CD4-positive, alpha-beta T cell treated with Interleukin-17A for 1 hour (primary cell): ENCODE results near the gene DACH1.

Experiments used
- DNase-seq: peaks from one replicate; pipeline ENCODE4 v3.0.0-alpha.2; 2020

DACH1 gene

GRCh38 chr13:71695662-71696061 is 171.3 kb downstream of the DACH1 start:
- no peak for DNase-seq

- DNase-seq: no peak
These were observed 181.9 kb downstream of the DACH1 start for GRCh38 chr13:71685072-71685471.

GRCh38 chr13:71681901-71682613 is 184.9 kb downstream of the DACH1 start:
- no peak for DNase-seq

GRCh38 chr13:71677124-71677523 is 189.9 kb downstream of the DACH1 start:
- DNase-seq: no peak

GRCh38 chr13:71672512-71672911 is 194.5 kb downstream of the DACH1 start:
- no peak for DNase-seq

- DNase-seq: no peak
These were observed 203.6 kb downstream of the DACH1 start for GRCh38 chr13:71663431-71663830.

- DNase-seq: no peak
These were observed 205.1 kb downstream of the DACH1 start for GRCh38 chr13:71661921-71662320.

GRCh38 chr13:71659404-71659803 is 207.6 kb downstream of the DACH1 start:
- DNase-seq: no peak

- no peak for DNase-seq
These were observed 221.5 kb downstream of the DACH1 start for GRCh38 chr13:71645467-71645866.

GRCh38 chr13:71644579-71644978 is 222.4 kb downstream of the DACH1 start:
- no peak for DNase-seq

- no peak for DNase-seq
These were observed 223.6 kb downstream of the DACH1 start for GRCh38 chr13:71643448-71643860.

GRCh38 chr13:71638751-71639150 is 228.3 kb downstream of the DACH1 start:
- no peak for DNase-seq

GRCh38 chr13:71634602-71635443 is 232.2 kb downstream of the DACH1 start:
- no peak for DNase-seq

GRCh38 chr13:71634182-71634581 is 232.8 kb downstream of the DACH1 start:
- DNase-seq: no peak

GRCh38 chr13:71632721-71633120 is 234.3 kb downstream of the DACH1 start:
- no peak for DNase-seq

GRCh38 chr13:71632206-71632605 is 234.8 kb downstream of the DACH1 start:
- no peak for DNase-seq

- no peak for DNase-seq
These were observed 237.8 kb downstream of the DACH1 start for GRCh38 chr13:71629167-71629566.

GRCh38 chr13:71626421-71627117 is 240.4 kb downstream of the DACH1 start:
- DNase-seq: no peak

GRCh38 chr13:71625694-71626093 is 241.3 kb downstream of the DACH1 start:
- DNase-seq: no peak

GRCh38 chr13:71624653-71625600 is 242.1 kb downstream of the DACH1 start:
- DNase-seq: no peak

GRCh38 chr13:71621174-71622124 is 245.6 kb downstream of the DACH1 start:
- DNase-seq: no peak
